ENCODE data around the gene ATXN7L2. TPM values are rescaled to one million over a fixed set of nuclear protein-coding genes. Genes with fewer than 3 reads are reported as not detected.
A peak's percentile ranks its signal among the peaks of the same experiment; 100 is the strongest.

ATXN7L2 gene
- total and polyA plus RNA-seq, 11 donors = 1.2 to 3.8 (median 2.1) TPM

DNA sequence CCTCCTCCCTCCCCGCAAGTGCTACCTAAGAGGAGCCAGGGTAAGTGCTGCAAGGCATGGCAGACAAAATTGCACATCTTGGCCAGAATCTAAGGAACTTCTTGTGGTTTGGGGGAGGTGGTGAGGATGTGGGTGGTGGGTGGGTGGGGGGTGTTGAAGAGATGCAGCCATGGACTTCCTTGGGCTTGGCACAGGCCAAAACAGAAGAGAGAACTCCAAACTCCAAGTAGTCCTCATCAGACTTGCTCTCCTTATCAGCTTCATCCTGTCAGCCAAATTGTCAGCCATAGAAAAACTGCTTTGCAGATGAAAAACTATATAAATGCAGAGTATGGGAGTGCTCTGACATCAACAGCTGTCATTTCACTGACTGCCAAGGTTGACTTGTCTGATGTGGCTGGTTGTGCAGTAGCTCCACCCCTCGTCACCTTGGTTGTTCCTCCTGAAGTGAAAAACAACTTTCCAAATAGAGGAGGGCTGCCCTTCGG lies 18.7 kb downstream of the ATXN7L2 start:
- ATAC-seq = no peak
- peaks cover 0 to 37% (median 18%) of the 10 kb centered on the region in 9 donors for H3K36me3 ChIP-seq
- 84 to 91% (median 87%) methylated on average over 3 of the region's 3 CpGs for WGBS, 4 donors

DNA sequence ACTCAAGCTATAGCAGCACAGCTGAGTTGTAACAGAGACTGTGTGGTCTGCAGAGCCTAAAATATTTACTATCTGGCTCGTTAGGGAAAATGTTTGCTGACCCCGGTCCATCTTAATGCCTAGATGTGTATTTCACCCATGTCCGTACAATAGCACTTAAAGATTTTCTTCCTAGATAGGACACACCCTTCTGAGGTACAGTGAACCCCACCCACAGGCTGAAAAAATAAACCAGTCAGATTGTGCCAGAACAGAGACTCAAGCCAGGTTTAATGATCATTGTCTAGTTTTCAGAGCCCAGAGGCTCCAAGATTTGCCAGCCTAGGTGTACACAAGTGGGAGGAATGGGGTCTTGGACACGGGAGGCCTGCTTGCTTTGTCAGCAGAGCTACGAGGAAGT lies 20.2 kb downstream of the ATXN7L2 start:
- Histone ChIP-seq H3K4me1 (peaks cover 0 to 27% (median 3%) of the 10 kb centered on the region in 12 donors), H3K27ac (peak overlapping the region in 1 of 12 donors; percentile 48), H3K27me3 (no peaks in the 10 kb centered on the region), H3K4me3 (no peak overlapping the region), H3K9me3 (no peaks in the 10 kb centered on the region), H3K36me3 (peaks cover 0 to 31% (median 15%) of the 10 kb centered on the region in 9 donors)
- TF ChIP-seq POLR2A (IDR thresholded peaks at IDR 0.05) = no peak
- TF ChIP-seq, protein P1, sequence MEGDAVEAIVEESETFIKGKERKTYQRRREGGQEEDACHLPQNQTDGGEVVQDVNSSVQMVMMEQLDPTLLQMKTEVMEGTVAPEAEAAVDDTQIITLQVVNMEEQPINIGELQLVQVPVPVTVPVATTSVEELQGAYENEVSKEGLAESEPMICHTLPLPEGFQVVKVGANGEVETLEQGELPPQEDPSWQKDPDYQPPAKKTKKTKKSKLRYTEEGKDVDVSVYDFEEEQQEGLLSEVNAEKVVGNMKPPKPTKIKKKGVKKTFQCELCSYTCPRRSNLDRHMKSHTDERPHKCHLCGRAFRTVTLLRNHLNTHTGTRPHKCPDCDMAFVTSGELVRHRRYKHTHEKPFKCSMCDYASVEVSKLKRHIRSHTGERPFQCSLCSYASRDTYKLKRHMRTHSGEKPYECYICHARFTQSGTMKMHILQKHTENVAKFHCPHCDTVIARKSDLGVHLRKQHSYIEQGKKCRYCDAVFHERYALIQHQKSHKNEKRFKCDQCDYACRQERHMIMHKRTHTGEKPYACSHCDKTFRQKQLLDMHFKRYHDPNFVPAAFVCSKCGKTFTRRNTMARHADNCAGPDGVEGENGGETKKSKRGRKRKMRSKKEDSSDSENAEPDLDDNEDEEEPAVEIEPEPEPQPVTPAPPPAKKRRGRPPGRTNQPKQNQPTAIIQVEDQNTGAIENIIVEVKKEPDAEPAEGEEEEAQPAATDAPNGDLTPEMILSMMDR (IDR thresholded peaks at IDR 0.05) = no peak
- DNase-seq (no peak), ATAC-seq (no peak)
- 74 to 79% (median 76%) methylated on average over 5 of the region's 5 CpGs for WGBS, 4 donors
- intact Hi-C loops (cut with DNase I) = no loop called here

More for the DNA sequence above, 18.7 kb downstream of the ATXN7L2 start:
- TF ChIP-seq, protein P1 (IDR thresholded peaks at IDR 0.05) = no peak
- TF ChIP-seq POLR2A (IDR thresholded peaks at IDR 0.05) = no peak
- intact Hi-C loops (cut with DNase I) = no loop called here
- no peak overlapping the region for H3K4me3 ChIP-seq
- no peaks in the 10 kb centered on the region for H3K9me3 ChIP-seq
- peak overlapping the region in 1 of 12 donors; percentile 61 for H3K27ac ChIP-seq
- H3K4me1 ChIP-seq = peaks cover 0 to 28% (median 2%) of the 10 kb centered on the region in 12 donors
- DNase-seq = no peak
- no peaks in the 10 kb centered on the region for H3K27me3 ChIP-seq

- Histone ChIP-seq H3K4me3 (no peak overlapping the region), H3K9me3 (no peaks in the 10 kb centered on the region), H3K27me3 (no peaks in the 10 kb centered on the region), H3K4me1 (peaks cover 0 to 19% (median 5%) of the 10 kb centered on the region in 12 donors), H3K27ac (no peak overlapping the region), H3K36me3 (peaks cover 0 to 28% (median 12%) of the 10 kb centered on the region in 9 donors)
- ATAC-seq (no peak), DNase-seq (no peak)
- intact Hi-C loops (cut with DNase I) = no loop called here
- 83 to 91% (median 83%) methylated on average over 1 of the region's 1 CpG for WGBS, 4 donors
- TF ChIP-seq, protein P1 (IDR thresholded peaks at IDR 0.05) = no peak
- TF ChIP-seq POLR2A (IDR thresholded peaks at IDR 0.05) = no peak
Measured at GRCh38 chr1:109504974-109505373, 21.3 kb downstream of the ATXN7L2 start.

GRCh38 chr1:109508001-109508872 lies 24.5 kb downstream of the ATXN7L2 start:
- no peak for TF ChIP-seq POLR2A (IDR thresholded peaks at IDR 0.05)
- TF ChIP-seq, protein P1 (IDR thresholded peaks at IDR 0.05) = no peak
- Histone ChIP-seq H3K4me3 (peak overlapping the region in 9 of 12 donors; percentile 60 to 90 (median 70)), H3K9me3 (no peaks in the 10 kb centered on the region), H3K27ac (no peak overlapping the region), H3K4me1 (peaks cover 0 to 18% (median 7%) of the 10 kb centered on the region in 12 donors), H3K36me3 (peaks cover 0 to 6% (median 0%) of the 10 kb centered on the region in 9 donors), H3K27me3 (no peaks in the 10 kb centered on the region)
- intact Hi-C loops (cut with DNase I) = no loop called here
- WGBS, 4 donors = 85 to 90% (median 87%) methylated on average over 24 to 25 of the region's 25 CpGs
- ATAC-seq = no peak
- DNase-seq = no peak

Measured in heart left ventricle (tissue), 16 donors.